ENCODE measurements around the gene ACOX3. TPM values are rescaled to one million over a fixed set of nuclear protein-coding genes. Genes with fewer than 3 reads are reported as not detected.
"Not testable (repeated sequence)": the region's sequence is repeated elsewhere in the genome, so short reads cannot be mapped to it uniquely, and the experiment has no call there.

The ACOX3 gene
- total RNA-seq: 10 to 100 TPM; 26.9 to 32.2 TPM
- polyA plus RNA-seq: 10 to 100 TPM; 15.6 to 16.1 TPM
- long read RNA-seq, donor 1, partial matches to known transcripts: 0 of 1 reads
- long read RNA-seq, donor 1, other reads (novel, unspliced or antisense): 0 of 1 reads
- long read RNA-seq, donor 2: 0 reads
- long read RNA-seq, donor 3, partial matches to known transcripts: 0 of 1 reads
- long read RNA-seq, donor 3, other reads (novel, unspliced or antisense): 0 of 1 reads
- long read RNA-seq, donor 4, partial matches to known transcripts: 0 of 2 reads
- long read RNA-seq, donor 4, other reads (novel, unspliced or antisense): 0 of 2 reads
- long read RNA-seq, donor 5, partial matches to known transcripts: 0 of 2 reads
- long read RNA-seq, donor 5, other reads (novel, unspliced or antisense): 0 of 2 reads

GRCh38 chr4:8440492-8441311, at the start of gene ACOX3, which contains the start of gene TRMT44:
Gene ACOX3, minus strand, starts transcription at chr4:8440723. Its CDS starts 24,202 bp downstream, at chr4:8416521.
Gene TRMT44, plus strand, starts transcription at chr4:8440777. Its CDS starts 46 bp downstream, at chr4:8440823.
- Histone ChIP-seq H3K27ac (ENCODE audit: low read depth in 1 of 2, low read length in 1 of 2) (peak within 1 kb of the TSS; percentile 93 to 96), H3K9ac (ENCODE audit: insufficient read depth in 1 of 2, low read length in 2 of 2) (peak within 1 kb of the TSS; percentile 75 to 100), H3K36me3 (ENCODE audit: control insufficient read depth in 4 of 4, insufficient read depth in 4 of 4, low read length in 4 of 4) (peaks cover 0 to 5% (median 0%) of the 10 kb centered on the region in 4 donors), H3K9me3 (ENCODE audit: control insufficient read depth in 4 of 4, insufficient read depth in 3 of 4, low read length in 3 of 4) (no peaks in the 10 kb centered on the region), H3K4me3 (peak within 1 kb of the TSS; percentile 99), H3K4me1 (ENCODE audit: control insufficient read depth in 5 of 5, insufficient read depth in 5 of 5, low read length in 5 of 5) (peaks cover 6 to 52% (median 18%) of the 10 kb centered on the region in 5 donors), H3K27me3 (ENCODE audit: control insufficient read depth in 3 of 3, insufficient read depth in 3 of 3, low read length in 2 of 3) (no peaks in the 10 kb centered on the region)
- 0% methylated on average over 58 to 60 of the region's 60 CpGs for WGBS, 2 donors
- ATAC-seq (ENCODE audit: insufficient read depth, low FRiP score) (peak; percentile 87), DNase-seq (peak; percentile 94 to 96 (median 95))
- no peak for TF ChIP-seq CTCF (IDR thresholded peaks at IDR 0.05; ENCODE audit: control extremely low read depth, extremely low read depth)

- no peak for TF ChIP-seq CTCF (IDR thresholded peaks at IDR 0.05; ENCODE audit: control extremely low read depth, extremely low read depth)
- ATAC-seq (ENCODE audit: insufficient read depth, low FRiP score): no peak
Measured at GRCh38 chr4:8488791-8489369, 48.4 kb upstream of the ACOX3 start.

DNA sequence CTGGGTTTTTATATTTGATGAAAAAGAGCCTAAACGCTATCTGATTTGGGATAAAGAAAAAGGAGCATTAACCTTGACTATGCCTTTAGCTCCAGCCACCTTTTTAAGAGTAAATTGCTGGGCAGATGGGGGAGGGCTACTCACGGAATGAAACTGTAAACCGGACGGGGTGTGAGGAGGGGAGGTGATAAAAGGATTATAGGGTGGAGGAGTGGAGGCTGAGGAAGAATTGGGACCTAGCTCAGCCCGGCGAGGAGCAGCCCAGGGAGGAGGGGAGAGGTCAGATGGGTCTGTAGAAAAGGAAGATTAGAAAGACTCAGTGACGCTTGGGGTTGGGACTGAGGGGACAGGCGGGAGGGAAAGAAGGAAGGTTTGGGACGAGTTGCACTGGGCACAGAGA, 46.1 kb upstream of the ACOX3 start:
- H3K4me3 ChIP-seq; H3K4me1 ChIP-seq (ENCODE audit: control insufficient read depth in 5 of 5, insufficient read depth in 5 of 5, low read length in 5 of 5); H3K36me3 ChIP-seq (ENCODE audit: control insufficient read depth in 4 of 4, insufficient read depth in 4 of 4, low read length in 4 of 4); DNase-seq; H3K9me3 ChIP-seq (ENCODE audit: control insufficient read depth in 4 of 4, insufficient read depth in 3 of 4, low read length in 3 of 4); H3K27me3 ChIP-seq (ENCODE audit: control insufficient read depth in 3 of 3, insufficient read depth in 3 of 3, low read length in 2 of 3); H3K9ac ChIP-seq (ENCODE audit: insufficient read depth in 1 of 2, low read length in 2 of 2); ATAC-seq (ENCODE audit: insufficient read depth, low FRiP score); H3K27ac ChIP-seq (ENCODE audit: low read depth in 1 of 2, low read length in 1 of 2): not testable (repeated sequence)
- 57 to 73% methylated on average over 8 to 9 of the region's 9 CpGs for WGBS, 2 donors

More at GRCh38 chr4:8488791-8489369, 48.4 kb upstream of the ACOX3 start:
- WGBS, 2 donors: 96 to 97% methylated on average over 5 of the region's 5 CpGs
- H3K9me3 ChIP-seq (ENCODE audit: control insufficient read depth in 4 of 4, insufficient read depth in 3 of 4, low read length in 3 of 4): no peaks in the 10 kb centered on the region
- H3K4me1 ChIP-seq (ENCODE audit: control insufficient read depth in 5 of 5, insufficient read depth in 5 of 5, low read length in 5 of 5): no peaks in the 10 kb centered on the region
- no peak overlapping the region for H3K27ac ChIP-seq (ENCODE audit: low read depth in 1 of 2, low read length in 1 of 2)
- H3K4me3 ChIP-seq: no peak overlapping the region
- no peaks in the 10 kb centered on the region for H3K27me3 ChIP-seq (ENCODE audit: control insufficient read depth in 3 of 3, insufficient read depth in 3 of 3, low read length in 2 of 3)
- peaks cover 0 to 4% (median 0%) of the 10 kb centered on the region in 4 donors for H3K36me3 ChIP-seq (ENCODE audit: control insufficient read depth in 4 of 4, insufficient read depth in 4 of 4, low read length in 4 of 4)
- DNase-seq: no peak
- H3K9ac ChIP-seq (ENCODE audit: insufficient read depth in 1 of 2, low read length in 2 of 2): no peak overlapping the region
